Prostate gland (tissue), 2 donors: ENCODE measurements around the gene COL4A3. TPM values are rescaled to one million over a fixed set of nuclear protein-coding genes. Genes with fewer than 3 reads are reported as not detected.

Experiments used
- DNase-seq: peaks from one replicate; pipeline ENCODE4 v3.0.0-alpha.2; 2019; ENCODE audit warnings: low spot score
- H3K27ac ChIP-seq, 2 donors: fragments of 200-600 bp; sonication (generic); 2 replicates each; pipeline ENCODE4 v1.5.1; 2017 to 2019
- H3K27me3 ChIP-seq: fragments of 200-600 bp; sonication (generic); replicated peaks from 2 replicates; pipeline ENCODE4 v1.5.1; 2019; ENCODE audit not compliant: insufficient read depth
- H3K36me3 ChIP-seq, 2 donors: fragments of 200-600 bp; sonication (generic); 1 replicate in 1 of 2; 2 replicates in 1 of 2; pipeline versions ENCODE4 v1.5.1 to v1.8.1; 2017 to 2019
- H3K4me1 ChIP-seq: fragments of 200-600 bp; sonication (generic); replicated peaks from 2 replicates; pipeline ENCODE4 v1.5.1; 2019
- H3K4me3 ChIP-seq, 2 donors: fragments of 200-600 bp; sonication (generic); 2 replicates each; pipeline ENCODE4 v1.5.1; 2017 to 2019
- H3K9me3 ChIP-seq: fragments of 200-600 bp; sonication (generic); 2 replicates; pipeline ENCODE4 v1.5.1; 2017
- POLR2A ChIP-seq: fragments of 450-650 bp; IDR thresholded peaks from one replicate; pipeline ENCODE4 v1.6.1; 2016; ENCODE audit warnings: antibody characterized with exemption, mild to moderate bottlenecking
- POLR2AphosphoS5 ChIP-seq: sonication (generic); formaldehyde crosslinking; IDR thresholded peaks from one replicate; pipeline ENCODE4 v1.6.1; 2017; ENCODE audit warnings: antibody characterized with exemption
- WGBS: methylation state at CpG from one replicate; pipeline ENCODE4 v1.1.5; 2018; 5-methylcytosine and 5-hydroxymethylcytosine counted together
- intact Hi-C: fragments of 100-400 bp; cut with DNase I; formaldehyde crosslinking; loops from one replicate; pipeline ENCODE4 v1.14.2; 2022
- total RNA-seq, 2 donors: library from RNA; depleted of rRNA; stranded (reverse); fragments of >200 nt; gene quantifications; one replicate each; pipeline ENCODE4 v1.1.0, GENCODE V29; 2016
- TF ChIP-seq, protein P1 (sequence below), 4 experiments: fragments of 200-600 bp in 2 of 4; fragments of 450-650 bp in 2 of 4; sonication (generic) in 2 of 4; IDR thresholded peaks; 1 replicate in 3 of 4; 2 replicates in 1 of 4; pipeline ENCODE4 v1.5.1; 2016 to 2019; ENCODE audit warnings: antibody characterized with exemption in 4 of 4, mild to moderate bottlenecking in 2 of 4, moderate library complexity in 2 of 4

Gene COL4A3
- total RNA-seq, 2 donors from 2014 or later, result 3.5 to 7.0 TPM

DNA sequence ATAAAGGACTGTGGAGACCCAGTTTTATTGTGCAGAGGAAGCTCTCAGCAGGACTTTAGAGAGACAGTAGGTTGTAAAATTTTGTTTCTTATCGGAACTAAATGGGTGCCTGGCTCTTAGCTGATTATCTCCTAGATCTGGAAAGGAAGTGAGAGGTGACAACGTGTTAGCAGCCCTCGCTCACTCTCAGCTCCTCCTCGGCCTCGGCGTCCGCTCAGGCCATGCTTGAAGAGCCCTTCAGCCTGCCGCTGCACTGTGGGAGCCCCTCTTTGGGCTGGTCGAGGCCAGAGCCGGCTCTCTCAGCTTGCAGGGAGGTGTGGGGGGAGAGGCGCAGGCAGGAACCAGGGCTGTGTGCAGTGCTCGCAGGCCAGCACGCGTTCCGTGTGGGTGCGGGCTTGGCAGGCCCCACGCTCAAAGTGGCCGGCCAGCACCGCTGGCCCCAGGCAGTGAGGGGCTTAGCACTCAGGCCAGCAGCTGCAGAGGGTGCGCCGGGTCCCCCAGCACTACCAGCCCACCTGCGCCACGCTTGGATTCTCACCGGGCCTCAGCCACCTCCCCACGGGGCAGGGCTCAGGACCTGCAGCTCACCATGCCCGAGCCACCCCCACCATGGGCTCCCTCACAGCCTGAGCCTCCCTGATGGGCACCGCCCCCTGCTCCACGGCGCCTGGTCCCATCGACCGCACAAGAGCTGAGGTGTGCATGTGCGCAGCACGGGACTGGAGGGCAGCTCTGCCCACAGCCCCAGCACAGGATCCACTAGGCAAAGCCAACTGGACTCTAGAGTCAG is 156.1 kb downstream of the COL4A3 start:
- Histone ChIP-seq H3K4me1 (no peaks in the 10 kb centered on the region), H3K4me3 (no peak overlapping the region), H3K27me3 (no peaks in the 10 kb centered on the region), H3K36me3 (no peaks in the 10 kb centered on the region), H3K27ac (no peak overlapping the region), H3K9me3 (no peaks in the 10 kb centered on the region)
- no peak for DNase-seq
- WGBS, result 89% methylated on average over 28 of the region's 33 CpGs
- TF ChIP-seq POLR2AphosphoS5 (no peak), POLR2A (no peak)
- TF ChIP-seq, protein P1, sequence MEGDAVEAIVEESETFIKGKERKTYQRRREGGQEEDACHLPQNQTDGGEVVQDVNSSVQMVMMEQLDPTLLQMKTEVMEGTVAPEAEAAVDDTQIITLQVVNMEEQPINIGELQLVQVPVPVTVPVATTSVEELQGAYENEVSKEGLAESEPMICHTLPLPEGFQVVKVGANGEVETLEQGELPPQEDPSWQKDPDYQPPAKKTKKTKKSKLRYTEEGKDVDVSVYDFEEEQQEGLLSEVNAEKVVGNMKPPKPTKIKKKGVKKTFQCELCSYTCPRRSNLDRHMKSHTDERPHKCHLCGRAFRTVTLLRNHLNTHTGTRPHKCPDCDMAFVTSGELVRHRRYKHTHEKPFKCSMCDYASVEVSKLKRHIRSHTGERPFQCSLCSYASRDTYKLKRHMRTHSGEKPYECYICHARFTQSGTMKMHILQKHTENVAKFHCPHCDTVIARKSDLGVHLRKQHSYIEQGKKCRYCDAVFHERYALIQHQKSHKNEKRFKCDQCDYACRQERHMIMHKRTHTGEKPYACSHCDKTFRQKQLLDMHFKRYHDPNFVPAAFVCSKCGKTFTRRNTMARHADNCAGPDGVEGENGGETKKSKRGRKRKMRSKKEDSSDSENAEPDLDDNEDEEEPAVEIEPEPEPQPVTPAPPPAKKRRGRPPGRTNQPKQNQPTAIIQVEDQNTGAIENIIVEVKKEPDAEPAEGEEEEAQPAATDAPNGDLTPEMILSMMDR (IDR thresholded peaks at IDR 0.05), result no peak
- intact Hi-C loops, result loop anchor here (10.0 kb wide), 1 partner anchor 186 kb away; no protein-coding TSS in a partner anchor

- no peaks in the 10 kb centered on the region for H3K36me3 ChIP-seq
- DNase-seq, result no peak
- intact Hi-C loops, result loop anchor here (10.0 kb wide), 1 partner anchor 188 kb away; no protein-coding TSS in a partner anchor
- no peak overlapping the region for H3K27ac ChIP-seq
- no peaks in the 10 kb centered on the region for H3K9me3 ChIP-seq
- TF ChIP-seq POLR2A, result no peak
- no peak for TF ChIP-seq POLR2AphosphoS5
- TF ChIP-seq, protein P1 (IDR thresholded peaks at IDR 0.05), result no peak
- H3K4me1 ChIP-seq, result no peaks in the 10 kb centered on the region
- no peaks in the 10 kb centered on the region for H3K27me3 ChIP-seq
- H3K4me3 ChIP-seq, result no peak overlapping the region
- 93% methylated on average over 5 of the region's 5 CpGs for WGBS
Observed at GRCh38 chr2:227322530-227323205, 158.2 kb downstream of the COL4A3 start.

- intact Hi-C loops, result loop anchor here (10.0 kb wide), 1 partner anchor 189 kb away; no protein-coding TSS in a partner anchor
- Histone ChIP-seq H3K27ac (no peak overlapping the region), H3K27me3 (no peaks in the 10 kb centered on the region), H3K36me3 (no peaks in the 10 kb centered on the region), H3K4me1 (no peaks in the 10 kb centered on the region), H3K9me3 (no peaks in the 10 kb centered on the region), H3K4me3 (no peak overlapping the region)
- 97% methylated on average over 4 of the region's 4 CpGs for WGBS
- TF ChIP-seq POLR2AphosphoS5, result no peak
- no peak for TF ChIP-seq POLR2A
- TF ChIP-seq, protein P1 (IDR thresholded peaks at IDR 0.05), result no peak
- DNase-seq, result no peak
Observed at GRCh38 chr2:227323818-227324217, 159.4 kb downstream of the COL4A3 start.

GRCh38 chr2:227324642-227324994 is 160.2 kb downstream of the COL4A3 start:
- no peaks in the 10 kb centered on the region for H3K4me1 ChIP-seq
- peak; percentile 7 for DNase-seq
- peak overlapping the region; percentile 91 to 93 for H3K27ac ChIP-seq
- TF ChIP-seq, protein P1 (IDR thresholded peaks at IDR 0.05), result no peak
- TF ChIP-seq POLR2A (no peak), POLR2AphosphoS5 (no peak)
- intact Hi-C loops, result loop anchor here (10.0 kb wide), 1 partner anchor 190 kb away; no protein-coding TSS in a partner anchor
- no peaks in the 10 kb centered on the region for H3K9me3 ChIP-seq
- H3K4me3 ChIP-seq, result peak overlapping the region; percentile 94
- no peaks in the 10 kb centered on the region for H3K36me3 ChIP-seq
- no peaks in the 10 kb centered on the region for H3K27me3 ChIP-seq
- WGBS, result 13% methylated on average over 6 of the region's 6 CpGs
